NCI-H524 (cell line): ENCODE measurements around the gene AGXT.

ENCODE experiments used
- DNase-seq, 2 experiments: peaks; one replicate each; lab custom pipeline; 2025; lab: John Stamatoyannopoulos, UW

Gene AGXT

DNA sequence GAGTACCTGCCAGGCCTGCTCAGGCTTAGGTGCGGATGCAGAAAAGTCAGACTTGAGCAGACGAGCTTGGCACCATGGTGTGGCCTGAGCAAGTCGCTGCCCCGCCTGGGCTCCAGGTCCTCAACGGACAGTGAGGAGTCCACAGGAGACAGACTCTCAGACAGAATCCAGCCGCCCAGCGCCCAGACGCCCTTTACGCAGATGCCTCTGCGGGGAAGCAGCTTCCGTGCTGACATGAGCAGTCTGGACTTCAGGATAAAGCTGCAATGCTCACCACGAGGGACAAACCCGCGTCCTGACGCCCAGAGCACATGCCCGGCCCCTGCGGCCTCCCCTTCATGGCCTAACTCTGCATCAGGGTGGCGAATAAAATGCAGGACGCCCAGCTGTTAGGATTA lies 30.8 kb downstream of the AGXT start:
- DNase-seq = no peak

DNA sequence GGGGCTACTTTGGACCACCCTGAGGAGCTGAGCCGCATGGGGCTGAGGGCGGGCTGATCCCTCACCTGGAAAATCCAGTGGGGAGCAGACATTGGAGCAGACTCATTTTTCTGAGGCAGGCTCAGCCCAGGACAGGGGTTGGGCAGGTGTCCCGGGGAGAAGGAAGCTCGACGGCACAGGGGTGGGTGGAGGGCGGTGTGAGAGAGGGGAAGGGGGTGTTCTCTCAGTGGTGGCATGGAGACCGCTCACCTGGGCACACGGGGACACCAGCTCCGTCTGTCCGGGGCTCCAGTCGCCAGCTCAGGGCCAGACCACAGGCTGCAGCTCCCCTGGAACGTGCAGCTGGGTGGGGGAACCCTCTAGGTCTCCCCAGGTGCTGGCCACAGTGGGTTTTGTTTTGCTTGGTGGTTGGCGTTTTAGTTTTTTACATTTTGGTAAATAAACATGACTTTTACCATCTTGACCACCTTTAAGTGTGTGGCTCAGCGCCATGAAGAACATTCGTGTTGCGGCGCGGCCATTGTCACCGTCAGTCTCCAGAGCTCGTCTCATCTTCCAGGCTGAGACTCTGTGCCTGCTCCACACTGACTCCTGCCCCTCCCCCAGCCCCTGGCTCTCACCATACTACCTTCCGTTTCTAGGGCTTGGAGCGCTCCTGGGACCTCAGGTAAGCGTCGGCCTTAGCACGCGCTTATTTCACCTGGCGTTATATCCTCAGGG lies 31.7 kb downstream of the AGXT start:
- no peak for DNase-seq

DNA sequence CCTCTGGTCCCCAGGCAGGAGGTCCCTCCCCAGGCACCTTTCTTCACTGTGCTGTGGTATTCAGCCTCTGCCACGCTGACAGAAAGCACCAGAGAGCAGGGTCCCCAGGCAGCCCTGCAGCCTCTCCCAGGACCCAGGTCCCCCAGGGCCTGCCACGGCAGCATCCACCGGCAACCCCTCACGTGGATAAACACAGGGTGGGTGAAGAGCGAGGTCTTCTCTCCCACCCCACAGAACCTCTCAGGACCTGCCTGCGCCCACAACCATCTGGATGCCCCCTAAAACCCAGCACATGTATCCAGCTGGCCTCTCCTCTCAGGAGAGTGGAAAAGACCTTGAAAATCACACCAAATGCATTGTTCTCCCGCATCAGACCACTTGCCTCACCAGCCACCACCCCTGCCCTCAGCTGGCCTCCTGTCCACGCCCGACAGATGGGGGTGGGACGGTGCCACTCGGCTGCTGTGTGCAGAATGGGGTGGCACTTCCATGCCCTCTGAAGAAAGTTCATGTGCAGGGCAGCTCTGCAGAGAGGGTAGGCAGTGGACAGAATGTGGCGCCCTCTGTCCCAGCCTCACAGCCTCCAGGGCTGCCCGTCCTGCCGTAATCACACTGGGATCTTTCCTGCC lies 33.5 kb downstream of the AGXT start:
- DNase-seq = no peak

DNA sequence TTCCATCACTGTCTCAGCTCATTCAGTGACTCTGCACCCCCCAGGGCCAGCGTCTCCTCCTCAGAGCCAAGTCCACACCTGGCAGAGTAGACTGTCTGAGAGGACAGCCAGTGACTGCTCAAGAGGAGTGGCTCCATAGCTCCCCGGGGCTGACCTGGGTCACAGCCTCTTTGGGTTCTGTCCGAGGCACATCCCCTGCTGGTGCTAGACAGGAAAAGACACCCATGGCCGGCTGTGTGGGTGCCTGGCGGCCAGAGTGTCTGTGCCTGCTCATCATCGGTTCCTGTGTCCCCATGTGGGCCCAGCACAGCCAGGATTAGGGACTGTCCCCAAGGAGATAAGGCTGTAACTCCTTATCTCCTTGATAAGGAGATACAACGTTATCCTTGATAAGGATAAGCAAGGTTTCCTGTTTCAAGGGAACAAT lies 34.0 kb downstream of the AGXT start:
- DNase-seq = no peak

DNA sequence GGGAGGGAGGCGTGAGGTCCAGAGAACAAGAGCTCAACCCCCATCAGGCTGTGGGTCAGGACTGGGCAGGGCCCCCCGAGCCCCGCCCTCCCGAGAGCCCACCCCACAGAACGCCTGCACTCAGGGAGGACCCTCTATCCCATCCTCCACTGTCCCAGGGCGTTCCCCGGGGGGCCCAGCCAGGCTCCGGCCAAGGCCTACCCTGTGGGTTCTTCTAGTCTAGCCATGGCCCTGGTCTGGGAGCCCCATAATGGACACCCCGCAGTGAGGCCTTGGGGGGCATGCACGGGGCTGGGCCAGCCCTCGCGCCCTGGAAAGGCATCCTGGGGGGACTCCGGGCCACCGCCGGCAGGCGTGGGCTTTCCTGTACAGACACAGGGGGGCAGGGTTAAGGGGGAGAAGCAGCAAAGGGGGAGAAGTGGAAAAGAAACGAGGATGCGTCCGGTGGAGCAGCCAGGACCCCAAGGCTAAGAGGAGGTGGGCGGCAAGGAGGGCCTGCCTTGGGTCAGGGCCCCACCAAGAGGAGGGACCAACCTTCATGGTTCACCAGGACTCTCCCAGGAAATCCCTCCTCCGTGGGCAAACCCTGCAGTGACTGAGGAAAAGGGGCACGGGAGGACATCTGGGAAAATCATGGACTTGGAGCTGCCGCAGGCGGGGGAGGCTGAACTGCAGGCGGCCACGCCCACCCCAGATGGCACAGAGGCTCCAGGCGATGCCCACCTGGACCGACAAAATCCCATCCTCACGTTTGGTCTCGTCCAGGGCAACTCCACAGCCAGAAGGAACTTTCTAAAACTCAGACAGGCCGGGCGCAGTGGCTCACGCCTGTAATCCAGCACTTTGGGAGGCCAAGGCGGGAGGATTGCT lies 34.8 kb downstream of the AGXT start:
- peak; percentile 47 to 89 for DNase-seq

DNA sequence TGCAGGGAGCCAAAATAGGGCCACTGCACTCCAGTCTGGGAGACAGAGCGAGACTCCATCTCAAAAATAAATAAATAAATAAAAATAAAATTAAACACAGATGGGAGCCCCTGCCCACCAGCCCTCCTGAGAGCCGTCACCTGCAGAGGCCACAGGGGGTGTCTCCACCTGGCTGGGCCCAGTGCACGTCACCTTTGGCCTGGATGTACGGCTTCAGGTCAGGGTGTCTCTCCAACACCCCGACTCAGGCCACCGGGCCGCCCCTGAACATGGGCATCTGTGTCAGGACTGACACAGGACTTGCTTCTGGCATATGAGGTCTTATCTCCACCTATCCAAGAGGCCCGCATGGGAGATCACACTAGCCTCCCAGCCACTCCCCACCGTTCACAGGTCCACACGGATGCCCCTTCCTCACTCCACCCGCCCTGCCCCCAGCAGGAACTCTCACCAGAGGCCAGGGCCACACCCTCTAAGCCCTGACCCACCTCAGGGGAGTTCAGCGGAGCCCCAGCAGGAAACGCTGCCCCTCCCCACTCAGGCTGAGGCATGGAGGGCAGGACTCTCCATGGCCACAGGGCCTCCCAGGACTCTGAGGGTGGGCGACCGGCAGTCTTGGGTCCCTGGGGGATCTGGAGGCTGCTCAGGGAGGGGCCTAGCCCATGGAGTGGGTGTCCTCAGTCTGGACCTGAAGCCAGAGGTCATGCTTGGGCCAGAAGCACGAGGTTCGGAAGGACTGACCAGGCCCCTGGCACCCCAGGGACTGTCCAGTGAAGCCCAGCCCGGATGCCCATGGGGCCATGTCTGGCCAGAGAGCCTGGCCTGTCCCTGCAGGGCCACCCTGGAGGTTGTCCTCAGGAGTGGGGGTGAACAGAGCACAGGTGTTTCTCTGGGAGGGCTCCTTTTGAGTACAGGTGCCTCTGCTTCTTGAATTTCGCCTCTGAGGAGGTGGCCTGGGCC lies 35.9 kb downstream of the AGXT start:
- DNase-seq = no peak

DNA sequence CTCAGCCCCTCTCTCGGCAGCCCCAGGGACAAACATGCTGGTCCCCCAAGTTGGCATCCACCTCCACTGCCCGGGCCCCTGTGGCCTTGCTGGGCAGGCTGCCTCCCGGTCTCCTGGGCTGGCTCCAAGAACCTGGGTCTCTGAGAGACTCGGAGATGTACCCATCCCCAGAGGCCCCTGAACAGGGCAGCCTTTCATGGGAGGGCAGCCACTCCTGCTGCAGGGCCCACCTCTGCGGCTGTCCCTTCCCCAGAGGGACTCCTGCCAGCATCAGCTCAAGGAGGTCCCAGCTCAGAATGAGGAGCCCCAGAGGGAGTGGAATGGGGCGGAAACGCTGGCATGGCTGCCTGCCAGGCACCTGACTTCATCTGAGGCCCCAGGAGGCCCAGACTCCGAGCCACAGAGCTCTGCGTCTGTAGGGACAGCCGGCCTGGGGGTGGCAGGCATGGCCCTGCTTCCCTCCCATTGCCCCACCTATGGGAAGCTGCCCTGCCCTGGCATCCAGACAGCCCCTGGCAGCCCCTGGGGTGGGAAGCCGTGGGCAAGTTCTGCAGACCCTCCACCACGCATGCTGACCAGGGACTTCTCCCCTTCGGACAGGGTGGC lies 36.7 kb downstream of the AGXT start:
- no peak for DNase-seq

DNA sequence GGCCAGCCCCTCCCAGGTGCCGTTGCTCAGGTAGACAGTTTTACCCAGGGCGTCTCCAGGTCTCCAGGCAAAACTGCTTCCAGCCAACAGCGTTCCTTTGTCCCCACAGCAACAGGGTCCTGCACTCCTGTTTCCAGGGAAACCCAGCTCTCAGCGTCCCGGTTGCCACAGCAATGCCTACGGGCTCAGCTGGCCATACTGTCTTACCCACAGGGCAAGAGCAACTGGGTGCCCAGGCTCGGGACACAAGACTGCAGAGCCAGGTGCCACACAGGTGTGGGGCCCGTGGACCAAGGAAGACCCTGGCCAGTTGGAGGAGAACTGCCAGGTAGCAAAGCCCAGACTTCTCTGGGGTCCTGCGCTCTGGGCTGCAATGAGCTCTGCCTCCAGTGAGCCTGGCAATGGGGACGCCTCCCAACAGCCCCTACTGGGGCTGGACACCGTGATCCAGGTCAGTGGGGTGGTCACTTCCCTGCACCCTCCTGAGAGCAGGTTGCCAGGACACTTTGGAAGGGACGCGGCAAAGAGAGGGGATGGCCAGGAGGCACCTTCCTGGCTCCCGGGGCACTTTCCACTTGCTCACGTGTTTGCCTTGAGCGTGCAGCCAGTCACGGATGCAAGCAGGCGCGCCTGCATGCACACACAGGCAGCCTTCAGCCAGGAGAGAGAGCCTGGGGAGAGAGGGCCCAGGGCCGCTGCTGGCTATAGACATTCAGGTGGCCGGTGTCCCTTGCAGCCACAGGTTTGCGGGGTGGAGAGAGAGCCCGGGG lies 37.7 kb downstream of the AGXT start, which contains the start of gene CROCC2:
TSS of gene CROCC2 (plus strand) at position 196 of the 770 bp plus-strand sequence. CDS start at position 374, 178 bp downstream.
- peak; percentile 17 to 62 for DNase-seq

DNA sequence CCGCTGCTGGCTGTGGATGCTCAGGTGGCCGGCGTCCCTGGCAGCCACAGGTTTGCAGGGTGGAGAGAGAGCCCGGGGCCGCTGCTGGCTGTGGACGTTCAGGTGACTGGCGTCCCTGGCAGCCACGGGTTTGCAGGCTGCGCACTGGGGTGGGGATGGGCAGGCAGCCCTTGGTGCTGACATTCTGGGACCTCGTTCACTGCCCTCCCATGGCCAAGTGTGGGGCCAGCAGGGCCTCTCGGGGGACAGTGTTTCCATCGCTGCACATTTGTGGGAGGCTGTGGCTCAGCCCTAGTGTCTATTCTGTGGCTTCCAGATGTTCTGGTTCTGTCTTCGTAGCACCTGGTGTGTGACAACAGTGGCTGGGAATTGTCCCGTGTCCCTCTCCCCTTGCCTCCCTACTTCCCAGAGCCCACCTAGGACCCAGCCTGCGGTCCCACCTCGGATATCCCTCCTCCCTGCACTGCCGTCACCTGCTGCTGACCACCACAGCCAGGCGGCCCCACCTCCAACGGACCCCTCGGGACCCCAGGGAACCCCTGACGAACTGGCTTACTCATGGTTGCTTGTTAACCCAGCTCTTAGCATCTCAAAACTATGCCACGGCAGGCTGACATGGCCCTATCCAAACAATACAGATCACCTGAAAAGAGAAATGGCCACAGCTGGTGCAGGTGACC lies 38.4 kb downstream of the AGXT start:
- no peak for DNase-seq

DNA sequence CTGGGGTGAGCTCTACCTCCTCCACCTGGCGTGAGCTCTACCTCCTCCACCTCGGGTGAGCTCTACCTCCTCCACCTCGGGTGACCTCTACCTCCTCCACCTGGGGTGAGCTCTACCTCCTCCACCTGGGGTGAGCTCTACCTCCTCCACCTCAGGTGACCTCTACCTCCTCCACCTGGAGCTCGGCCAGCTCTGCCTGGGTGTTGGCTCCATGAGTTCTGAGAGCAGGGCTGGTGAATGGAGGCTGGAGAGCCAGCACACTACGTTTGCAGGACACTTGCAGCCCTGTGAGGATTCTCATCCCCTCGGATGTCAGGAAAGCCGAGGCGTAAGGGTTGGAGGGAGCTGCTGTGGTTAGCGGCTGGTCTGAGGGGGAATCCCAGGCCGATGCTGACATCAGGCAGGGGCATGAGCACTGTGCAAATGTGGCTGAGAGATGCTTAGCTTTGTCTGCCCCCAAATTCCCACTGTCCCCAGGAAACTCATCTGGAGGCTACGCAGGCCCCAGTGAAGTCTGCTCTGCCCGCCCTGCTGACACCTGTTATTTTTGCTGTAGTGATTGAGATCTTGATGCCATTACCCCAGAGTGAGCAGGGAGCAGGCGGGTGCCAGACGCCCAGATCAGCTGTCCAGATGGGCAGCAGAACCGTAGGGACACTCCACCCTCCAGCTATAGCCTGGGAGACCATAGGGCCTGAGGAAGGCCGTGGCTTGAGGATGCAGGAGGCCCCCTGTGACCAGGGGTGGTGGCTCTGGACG lies 40.8 kb downstream of the AGXT start:
- peak; percentile 16 to 79 for DNase-seq

DNA sequence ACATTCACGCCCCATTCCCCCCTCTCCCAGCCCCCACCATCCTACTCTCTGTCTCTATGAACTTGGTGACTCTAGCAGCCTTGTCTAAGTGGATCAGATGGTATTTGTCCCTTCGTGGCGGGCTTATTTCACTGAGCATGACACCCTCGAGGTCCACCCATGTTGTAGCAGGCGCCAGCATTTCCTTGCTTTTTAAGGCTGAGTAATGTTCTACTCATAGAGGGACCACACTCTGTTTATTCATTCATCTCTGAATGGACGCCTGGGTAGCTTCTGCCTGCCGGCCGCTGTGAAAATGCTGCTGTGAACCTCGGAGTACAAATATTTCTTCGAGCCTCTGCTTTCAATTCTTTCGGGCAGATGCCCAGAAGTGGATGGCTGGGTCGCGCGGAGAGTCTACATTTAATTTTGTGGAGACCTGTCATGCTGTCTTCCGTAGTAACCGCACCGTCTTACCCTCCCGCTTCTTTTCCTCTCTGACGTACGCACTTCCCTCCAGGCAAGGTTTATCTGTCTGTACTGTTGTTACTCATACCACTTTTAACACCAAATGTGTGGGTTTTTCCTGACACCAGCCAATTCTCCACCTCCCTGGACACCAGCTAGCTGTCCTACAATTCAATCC lies 43.1 kb downstream of the AGXT start:
- no peak for DNase-seq

DNA sequence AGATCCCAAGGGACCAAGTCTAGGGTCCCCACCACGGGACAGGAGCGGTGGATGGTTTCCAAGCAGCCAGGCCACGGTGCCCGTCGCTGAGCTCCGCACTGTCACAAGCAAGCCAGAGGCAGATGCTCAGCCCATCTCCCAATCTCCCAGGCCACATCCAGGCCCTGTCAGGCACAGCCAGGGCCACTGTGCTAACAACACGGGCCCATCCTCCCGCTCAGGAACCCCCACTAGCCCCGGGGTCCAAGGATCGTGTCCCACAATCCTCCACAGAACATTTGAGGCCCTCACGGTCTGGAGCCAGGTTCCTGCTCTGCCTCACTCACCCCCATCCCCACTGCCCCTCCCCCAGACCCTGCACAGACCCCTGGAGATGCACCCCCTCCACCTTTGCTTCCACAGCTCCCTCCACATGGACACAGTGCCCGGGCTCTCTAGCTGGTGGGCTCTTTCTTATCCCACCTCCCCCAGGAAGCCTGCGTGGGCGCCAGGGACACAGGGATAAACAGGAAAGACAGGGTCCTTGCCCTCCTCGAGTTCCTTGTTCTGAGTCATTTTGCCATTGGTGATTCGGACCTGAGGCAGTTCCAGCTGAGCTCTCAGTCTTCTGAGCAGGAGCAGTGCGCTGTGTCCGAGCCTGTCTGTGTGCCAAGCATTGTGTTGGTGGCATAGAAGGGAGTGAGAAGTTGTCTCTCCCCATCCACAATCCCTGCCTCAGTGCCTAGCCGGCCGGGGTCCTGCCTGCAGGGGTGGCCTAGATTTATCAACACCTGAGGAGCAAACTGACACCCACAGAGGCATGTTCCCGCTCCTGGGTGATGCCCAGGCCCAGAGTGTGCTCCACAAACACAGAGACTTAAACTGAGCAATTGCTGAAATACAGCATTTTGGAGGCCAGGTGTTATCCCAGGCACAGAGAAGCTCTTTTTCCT lies 44.5 kb downstream of the AGXT start:
- DNase-seq = no peak

DNA sequence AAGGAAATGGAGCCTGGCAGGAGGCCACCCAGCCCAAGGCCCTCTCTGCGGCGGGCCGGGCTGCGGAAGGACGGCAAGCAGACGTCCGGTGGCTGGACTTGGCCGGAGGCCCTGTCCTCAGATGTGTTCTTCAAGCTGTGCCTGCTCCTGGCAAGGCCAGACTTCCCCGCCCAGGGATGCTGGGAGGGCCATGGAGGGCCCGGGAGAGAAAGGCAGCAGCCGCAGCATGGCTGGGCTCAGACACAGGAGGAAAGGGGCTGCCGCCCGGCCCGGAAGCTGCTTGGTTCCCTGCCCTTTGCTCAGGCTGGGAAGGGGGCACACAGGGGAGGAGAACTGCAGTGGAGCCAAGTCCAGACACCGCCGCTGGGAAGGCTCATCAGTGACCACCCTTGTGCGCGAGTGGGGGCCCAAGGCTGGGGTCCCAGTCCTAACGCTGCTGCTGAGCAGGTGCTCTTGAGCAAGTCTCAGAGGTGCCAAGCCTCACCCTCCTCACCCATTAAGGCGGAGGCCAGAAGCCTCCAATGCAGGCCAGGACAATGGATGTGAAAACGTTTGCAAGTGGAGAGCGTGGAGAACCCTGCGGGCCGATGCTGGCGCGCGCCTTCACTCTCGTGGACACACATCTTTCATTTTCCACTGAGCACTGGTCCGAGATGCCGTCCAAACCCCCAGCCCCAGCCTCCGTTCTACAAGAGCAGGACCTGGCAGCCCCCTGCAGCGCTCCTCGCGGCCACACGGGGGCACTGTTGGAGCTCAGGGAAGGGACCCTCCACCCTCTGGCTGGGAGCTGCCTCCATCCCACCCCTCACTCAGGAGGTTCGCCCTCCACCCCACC lies 45.4 kb downstream of the AGXT start:
- peak; percentile 24 to 50 for DNase-seq

DNA sequence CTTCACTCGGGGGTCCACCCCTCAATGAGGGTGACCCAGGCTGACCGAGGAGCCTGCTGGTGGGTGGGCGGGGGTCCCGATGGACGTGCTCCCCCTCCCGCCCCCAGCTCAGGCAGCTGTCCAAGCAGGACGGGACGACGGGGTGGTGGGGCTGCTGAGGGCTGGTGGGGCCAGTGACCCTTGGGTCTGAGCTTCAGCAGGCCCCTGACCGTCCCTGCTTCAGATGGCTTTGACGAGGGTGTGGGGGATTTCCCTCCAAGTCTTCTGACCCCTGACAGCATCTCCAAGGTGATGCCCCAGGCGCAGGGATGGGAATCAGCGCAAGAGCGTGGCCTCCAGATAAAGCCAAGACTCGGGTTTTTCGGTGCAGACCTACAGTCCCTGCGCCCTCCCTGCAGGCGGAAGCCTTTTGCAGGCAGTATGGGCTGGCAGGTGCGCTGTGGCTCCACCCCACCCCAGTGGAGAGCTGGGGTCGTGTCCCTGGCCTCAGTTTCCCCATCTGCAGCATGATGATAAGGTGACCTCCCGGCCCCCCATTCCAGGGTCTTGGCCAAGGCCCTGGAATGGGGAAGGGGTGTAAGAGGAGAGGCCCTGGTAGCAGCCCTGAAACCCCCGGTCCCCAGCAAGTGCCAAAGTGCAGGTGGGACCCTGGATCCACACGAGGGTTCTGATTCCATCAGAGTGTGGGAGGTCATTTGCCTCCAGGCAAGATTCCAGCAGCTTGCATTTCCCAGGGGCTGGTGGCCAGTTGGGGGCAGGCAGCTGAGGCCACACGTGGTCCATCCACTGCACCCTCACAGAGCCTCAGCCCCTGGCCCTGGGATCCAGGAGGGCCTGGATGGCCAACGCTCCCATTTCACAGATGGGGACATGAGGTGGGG lies 46.3 kb downstream of the AGXT start:
- DNase-seq = no peak

DNA sequence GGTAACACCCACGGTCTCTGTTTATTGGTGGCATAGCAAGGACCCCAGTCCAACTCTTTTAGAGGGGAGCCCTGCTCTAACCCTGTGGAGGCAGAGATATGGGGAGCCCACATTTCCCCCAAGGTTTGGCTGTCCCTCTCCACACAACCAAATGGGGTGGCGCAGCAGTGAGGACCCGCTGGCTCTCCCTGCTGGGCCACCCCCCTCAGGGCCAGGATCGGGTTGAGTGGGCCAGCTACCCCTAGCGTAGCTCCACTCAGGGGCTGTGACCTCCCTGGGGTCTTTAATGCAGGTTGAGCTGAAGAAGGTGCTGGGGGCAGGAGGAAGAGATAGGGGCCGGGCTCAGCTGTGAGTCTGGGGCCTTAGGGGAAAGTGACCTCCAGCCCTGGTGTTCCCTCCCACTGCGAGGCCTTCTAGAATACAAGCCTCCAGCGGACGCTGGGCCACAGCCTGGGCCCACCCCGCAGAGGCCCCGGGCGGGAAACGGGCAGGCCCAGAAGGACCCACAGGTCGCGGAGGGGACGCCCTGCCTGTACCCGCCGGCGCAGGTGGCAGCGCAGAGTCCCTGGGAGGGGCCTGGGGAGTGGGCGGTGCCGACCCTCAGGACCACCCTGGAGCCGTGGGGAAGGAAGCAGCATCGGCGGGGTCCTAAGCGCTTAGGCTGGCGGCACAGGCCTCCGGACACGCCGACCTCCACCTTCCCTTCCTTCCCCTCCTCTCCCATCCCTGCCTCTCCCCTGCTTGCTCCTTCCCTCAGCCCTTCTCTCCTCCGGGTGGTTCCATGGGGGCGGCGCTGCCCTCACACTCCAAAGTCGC lies 47.1 kb downstream of the AGXT start:
- no peak for DNase-seq
